Caco-2 (cell line): ENCODE results near the gene ZDHHC22. TPM values are rescaled to one million over a fixed set of nuclear protein-coding genes. Genes with fewer than 3 reads are reported as not detected.

ENCODE experiments used
- BruUV-seq: library from RNA; stranded (reverse); fragments of 400-500 nt; replicated peaks from 2 replicates; lab custom pipeline; 2021; lab: Mats Ljungman, UMichigan
- CTCF ChIA-PET: fragments of 300-600 bp; sonication (Branson Sonifier 250); formaldehyde crosslinking; loops from one replicate; lab custom pipeline; 2022; ENCODE audit warnings: antibody characterized with exemption; lab: Charles Lee
- POLR2A ChIA-PET: fragments of 300-600 bp; sonication (Branson Sonifier 250); formaldehyde crosslinking; loops from one replicate; lab custom pipeline; 2022; ENCODE audit warnings: antibody characterized with exemption; lab: Charles Lee
- DNase-seq, 2 experiments: peaks; one replicate each; pipeline versions ENCODE4 v3.0.0 to v3.0.0-alpha.2; 2020 to 2022
- H3K27me3 ChIP-seq: replicated peaks from 2 replicates; pipeline ENCODE4 v1.6.0; 2011; ENCODE audit warnings: low read length; ENCODE audit not compliant: control insufficient read depth, insufficient read depth
- H3K36me3 ChIP-seq: 2 replicates; pipeline ENCODE4 v1.5.1; 2011; ENCODE audit warnings: low read length; ENCODE audit not compliant: control insufficient read depth, insufficient read depth
- H3K4me1 ChIP-seq: fragments of 250-450 bp; sonication (Bioruptor Pico); 2 replicates; pipeline ENCODE4 v1.5.1; 2020; ENCODE audit warnings: mild to moderate bottlenecking
- H3K4me3 ChIP-seq: 2 replicates; pipeline ENCODE4 v1.5.1; 2011; ENCODE audit warnings: low read depth, mild to moderate bottlenecking, control low read depth, low read length
- H3K9me3 ChIP-seq: fragments of 250-450 bp; sonication (Bioruptor Pico); 2 replicates; pipeline ENCODE4 v1.5.1; 2020; ENCODE audit warnings: mild to moderate bottlenecking, moderate library complexity
- H3K27ac Mint-ChIP-seq: one replicate; pipeline ENCODE4 v1.8.0; 2022; ENCODE audit warnings: mixed read lengths; ENCODE audit not compliant: unreplicated experiment
- H3K27me3 Mint-ChIP-seq: one replicate; pipeline ENCODE4 v1.8.0; 2022; ENCODE audit warnings: mixed read lengths; ENCODE audit not compliant: insufficient read depth, unreplicated experiment
- H3K36me3 Mint-ChIP-seq: one replicate; pipeline ENCODE4 v1.8.0; 2022; ENCODE audit warnings: mild to moderate bottlenecking, mixed read lengths; ENCODE audit not compliant: insufficient read depth, unreplicated experiment
- H3K4me1 Mint-ChIP-seq: one replicate; pipeline ENCODE4 v1.8.0; 2022; ENCODE audit warnings: low read depth, mixed read lengths; ENCODE audit not compliant: unreplicated experiment
- H3K4me3 Mint-ChIP-seq: one replicate; pipeline ENCODE4 v1.8.0; 2022; ENCODE audit warnings: mild to moderate bottlenecking, moderate library complexity, mixed read lengths; ENCODE audit not compliant: unreplicated experiment
- H3K9me3 Mint-ChIP-seq: one replicate; pipeline ENCODE4 v1.8.0; 2022; ENCODE audit warnings: mixed read lengths; ENCODE audit not compliant: unreplicated experiment
- CTCF ChIP-seq, 2 experiments: fragments of 200-600 bp in 1 of 2; IDR thresholded peaks; 1 replicate in 1 of 2; 2 replicates in 1 of 2; pipeline versions ENCODE4 v1.5.1 to v1.8.0; 2011 to 2022; ENCODE audit warnings: antibody characterized with exemption in 1 of 2, control low read depth in 1 of 2, inconsistent platforms in 1 of 2, low read depth in 1 of 2, low read length in 1 of 2, mild to moderate bottlenecking in 1 of 2, moderate library complexity in 1 of 2; ENCODE audit not compliant: insufficient read depth in 1 of 2, severe bottlenecking in 1 of 2, unreplicated experiment in 1 of 2
- intact Hi-C: fragments of 100-400 bp; cut with micrococcal nuclease; formaldehyde crosslinking; loops from one replicate; pipeline ENCODE4 v1.10.0; 2022; ENCODE audit not compliant: unreplicated experiment
- total RNA-seq: library from RNA; stranded (reverse); gene quantifications from 2 replicates; pipeline ENCODE4 v1.2.3, GENCODE V29; 2022

The ZDHHC22 gene
- total RNA-seq, 1 experiment from 2014 or later, result not detected

- no peak for TF ChIP-seq CTCF (IDR thresholded peaks at IDR 0.05; ENCODE audit: insufficient read depth in 1 of 2, low read depth in 1 of 2, low read length in 1 of 2, severe bottlenecking in 1 of 2, unreplicated experiment in 1 of 2)
- ChIA-PET POLR2A (no interaction called here), CTCF (no interaction called here)
- BruUV-seq, result no TSS peak
- Histone ChIP-seq H3K36me3 (no peaks in the 10 kb centered on the region), H3K27me3 (no peaks in the 10 kb centered on the region), H3K9me3 (no peaks in the 10 kb centered on the region), H3K4me1 (0 out of 2 replicates have a peak, but pooled peaks cover 5% of the 10 kb centered on the region), H3K4me3 (no peak overlapping the region)
- H3K27ac Mint-ChIP-seq, result no peak overlapping the region
- H3K4me1 Mint-ChIP-seq, result no peaks in the 10 kb centered on the region
- peaks cover 7% of the 10 kb centered on the region for H3K27me3 Mint-ChIP-seq
- no peaks in the 10 kb centered on the region for H3K9me3 Mint-ChIP-seq
- intact Hi-C loops, result no loop called here
- DNase-seq, result no peak
- no peaks in the 10 kb centered on the region for H3K36me3 Mint-ChIP-seq
- no peak overlapping the region for H3K4me3 Mint-ChIP-seq
Measured at GRCh38 chr14:77125823-77126325, 15.7 kb downstream of the ZDHHC22 start.

- H3K36me3 ChIP-seq, result no peaks in the 10 kb centered on the region
- no peak for DNase-seq
- no peak overlapping the region for H3K4me3 ChIP-seq
- H3K4me1 Mint-ChIP-seq, result no peaks in the 10 kb centered on the region
- intact Hi-C loops, result no loop called here
- no peaks in the 10 kb centered on the region for H3K9me3 Mint-ChIP-seq
- no peak overlapping the region for H3K27ac Mint-ChIP-seq
- H3K36me3 Mint-ChIP-seq, result no peaks in the 10 kb centered on the region
- no peaks in the 10 kb centered on the region for H3K27me3 ChIP-seq
- TF ChIP-seq CTCF (IDR thresholded peaks at IDR 0.05; ENCODE audit: insufficient read depth in 1 of 2, low read depth in 1 of 2, low read length in 1 of 2, severe bottlenecking in 1 of 2, unreplicated experiment in 1 of 2), result no peak
- ChIA-PET POLR2A (no interaction called here), CTCF (no interaction called here)
- no peaks in the 10 kb centered on the region for H3K9me3 ChIP-seq
- H3K4me3 Mint-ChIP-seq, result no peak overlapping the region
- peaks cover 7% of the 10 kb centered on the region for H3K27me3 Mint-ChIP-seq
- BruUV-seq, result no TSS peak
- 0 out of 2 replicates have a peak, but pooled peaks cover 5% of the 10 kb centered on the region for H3K4me1 ChIP-seq
Measured at GRCh38 chr14:77125281-77125801, 16.2 kb downstream of the ZDHHC22 start.

GRCh38 chr14:77124345-77125280 lies 17.0 kb downstream of the ZDHHC22 start:
- no peaks in the 10 kb centered on the region for H3K9me3 Mint-ChIP-seq
- intact Hi-C loops, result no loop called here
- Histone ChIP-seq H3K27me3 (no peaks in the 10 kb centered on the region), H3K9me3 (no peaks in the 10 kb centered on the region), H3K36me3 (no peaks in the 10 kb centered on the region), H3K4me3 (no peak overlapping the region), H3K4me1 (0 out of 2 replicates have a peak, but pooled peaks cover 5% of the 10 kb centered on the region)
- no TSS peak for BruUV-seq
- H3K27me3 Mint-ChIP-seq, result peaks cover 5% of the 10 kb centered on the region
- no peaks in the 10 kb centered on the region for H3K36me3 Mint-ChIP-seq
- POLR2A ChIA-PET, result no interaction called here
- no peak for DNase-seq
- H3K4me1 Mint-ChIP-seq, result no peaks in the 10 kb centered on the region
- CTCF ChIA-PET, result interaction anchor here (0.5 to 1.3 kb wide), 3 partner anchors 11 to 204 kb away, joined by 3 to 4 read pairs (median 3); no protein-coding TSS in a partner anchor
- H3K4me3 Mint-ChIP-seq, result no peak overlapping the region
- no peak for TF ChIP-seq CTCF (IDR thresholded peaks at IDR 0.05; ENCODE audit: insufficient read depth in 1 of 2, low read depth in 1 of 2, low read length in 1 of 2, severe bottlenecking in 1 of 2, unreplicated experiment in 1 of 2)
- no peak overlapping the region for H3K27ac Mint-ChIP-seq
